Right atrium auricular region (tissue), 2 donors: Measurements from ENCODE around the gene DYRK2. TPM values are rescaled to one million over a fixed set of nuclear protein-coding genes. Genes with fewer than 3 reads are reported as not detected.

Source experiments
- DNase-seq: peaks from one replicate; pipeline ENCODE4 v3.0.0-alpha.2; 2019; ENCODE audit warnings: low spot score
- H3K27ac ChIP-seq, 2 donors: fragments of 200-600 bp; sonication (generic); 1 replicate in 1 of 2; 2 replicates in 1 of 2; pipeline ENCODE4 v1.5.1; 2016 to 2019
- H3K27me3 ChIP-seq, 2 donors: fragments of 200-600 bp; sonication (generic); one replicate each; pipeline versions ENCODE4 v1.5.1 to v1.6.0; 2017 to 2019
- H3K36me3 ChIP-seq: fragments of 200-600 bp; sonication (generic); one replicate; pipeline ENCODE4 v1.5.1; 2016
- H3K4me1 ChIP-seq, 2 donors: fragments of 200-600 bp; sonication (generic); one replicate each; pipeline versions ENCODE4 v1.5.1 to v1.6.0; 2017 to 2019
- H3K4me3 ChIP-seq, 2 donors: fragments of 200-600 bp; sonication (generic); 1 replicate in 1 of 2; 2 replicates in 1 of 2; pipeline ENCODE4 v1.5.1; 2017 to 2019; ENCODE audit warnings: mild to moderate bottlenecking in 1 of 2, moderate library complexity in 1 of 2
- H3K9me3 ChIP-seq, 2 donors: fragments of 200-600 bp; sonication (generic); one replicate each; pipeline ENCODE4 v1.5.1; 2019
- CTCF ChIP-seq, 2 donors: fragments of 200-600 bp; sonication (generic); IDR thresholded peaks; one replicate each; pipeline ENCODE4 v1.5.1; 2019; ENCODE audit warnings: antibody characterized with exemption in 2 of 2
- total RNA-seq, 2 donors: library from RNA; depleted of rRNA; stranded (reverse); fragments of >200 nt; gene quantifications; one replicate each; pipeline ENCODE4 v1.1.0, GENCODE V29; 2016

DYRK2 gene
- total RNA-seq, 2 donors from 2014 or later: 55.1 to 86.6 TPM

- DNase-seq: no peak
- Histone ChIP-seq H3K27me3 (no peaks in the 10 kb centered on the region), H3K27ac (peak overlapping the region; percentile 40 to 99), H3K36me3 (peaks cover 41% of the 10 kb centered on the region), H3K4me1 (peaks cover 0 to 97% of the 10 kb centered on the region in 2 donors), H3K4me3 (no peak overlapping the region), H3K9me3 (no peaks in the 10 kb centered on the region)
- no peak for TF ChIP-seq CTCF (IDR thresholded peaks at IDR 0.05)
These were observed 9.9 kb downstream of the DYRK2 start for GRCh38 chr12:67658486-67658885.

DNA sequence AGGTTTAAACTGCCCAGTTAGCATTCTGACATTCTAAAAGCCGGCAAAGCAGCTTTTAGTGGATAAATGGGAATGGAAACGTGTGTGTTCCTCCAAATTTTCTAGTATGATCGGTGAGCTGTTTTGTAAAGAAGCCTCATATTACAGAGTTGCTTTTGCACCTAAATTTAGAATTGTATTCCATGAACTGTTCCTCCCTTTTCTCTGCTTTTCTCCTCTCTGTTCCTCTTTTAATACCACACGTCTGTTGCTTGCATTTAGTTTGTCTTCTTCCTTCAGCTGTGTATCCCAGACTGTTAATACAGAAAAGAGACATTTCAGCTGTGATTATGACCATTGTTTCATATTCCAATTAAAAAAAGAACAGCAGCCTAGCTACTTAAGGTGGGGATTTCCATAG is 10.7 kb downstream of the DYRK2 start:
- no peaks in the 10 kb centered on the region for H3K9me3 ChIP-seq
- H3K27ac ChIP-seq: peak overlapping the region; percentile 43 to 99
- H3K4me1 ChIP-seq: peaks cover 0 to 95% of the 10 kb centered on the region in 2 donors
- no peak for TF ChIP-seq CTCF (IDR thresholded peaks at IDR 0.05)
- no peak overlapping the region for H3K4me3 ChIP-seq
- peaks cover 38% of the 10 kb centered on the region for H3K36me3 ChIP-seq
- no peaks in the 10 kb centered on the region for H3K27me3 ChIP-seq
- no peak for DNase-seq

DNA sequence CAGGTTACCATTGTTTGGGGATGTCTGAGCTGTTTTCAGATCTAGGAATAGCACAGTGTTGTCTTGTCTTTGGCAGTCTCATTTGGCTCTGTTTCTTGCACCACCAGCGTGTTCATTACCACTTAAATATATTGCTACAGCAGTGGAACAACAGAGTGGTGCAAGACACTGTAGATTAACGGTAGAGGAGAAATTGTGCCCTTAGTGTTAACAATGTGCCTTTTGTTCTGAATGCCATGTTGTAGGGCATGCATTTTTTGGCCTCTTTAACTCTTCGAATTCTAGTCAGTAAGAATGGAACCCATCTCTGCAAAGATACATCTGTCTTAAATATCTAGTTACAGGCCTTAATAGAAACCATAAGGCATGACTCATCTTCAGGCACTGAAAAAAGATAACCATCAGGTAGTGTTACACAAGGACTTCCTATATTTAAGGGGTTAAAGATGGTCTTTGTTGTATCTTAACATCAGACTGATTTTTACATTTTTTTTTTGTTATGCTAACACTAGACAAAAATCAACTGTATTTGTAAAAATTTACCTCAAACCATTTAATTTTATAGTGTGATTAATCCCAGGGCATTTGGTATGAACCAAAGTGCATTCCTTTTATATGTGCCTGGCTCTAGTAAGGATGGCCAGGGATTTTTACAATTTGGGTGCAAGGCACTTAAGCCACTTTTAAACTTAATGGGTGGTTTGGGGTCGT is 12.9 kb downstream of the DYRK2 start:
- H3K4me3 ChIP-seq: no peak overlapping the region
- peaks cover 0 to 92% of the 10 kb centered on the region in 2 donors for H3K4me1 ChIP-seq
- no peak for DNase-seq
- H3K36me3 ChIP-seq: peaks cover 38% of the 10 kb centered on the region
- no peak for TF ChIP-seq CTCF (IDR thresholded peaks at IDR 0.05)
- no peaks in the 10 kb centered on the region for H3K27me3 ChIP-seq
- H3K9me3 ChIP-seq: no peaks in the 10 kb centered on the region
- H3K27ac ChIP-seq: peak overlapping the region in 1 of 2 donors; percentile 99

- Histone ChIP-seq H3K4me3 (no peak overlapping the region), H3K27me3 (no peaks in the 10 kb centered on the region), H3K9me3 (no peaks in the 10 kb centered on the region), H3K4me1 (peaks cover 0 to 94% of the 10 kb centered on the region in 2 donors), H3K27ac (peak overlapping the region in 1 of 2 donors; percentile 44), H3K36me3 (peaks cover 25% of the 10 kb centered on the region)
- TF ChIP-seq CTCF (IDR thresholded peaks at IDR 0.05): no peak
- no peak for DNase-seq
These were observed 14.5 kb downstream of the DYRK2 start for GRCh38 chr12:67662910-67663538.

DNA sequence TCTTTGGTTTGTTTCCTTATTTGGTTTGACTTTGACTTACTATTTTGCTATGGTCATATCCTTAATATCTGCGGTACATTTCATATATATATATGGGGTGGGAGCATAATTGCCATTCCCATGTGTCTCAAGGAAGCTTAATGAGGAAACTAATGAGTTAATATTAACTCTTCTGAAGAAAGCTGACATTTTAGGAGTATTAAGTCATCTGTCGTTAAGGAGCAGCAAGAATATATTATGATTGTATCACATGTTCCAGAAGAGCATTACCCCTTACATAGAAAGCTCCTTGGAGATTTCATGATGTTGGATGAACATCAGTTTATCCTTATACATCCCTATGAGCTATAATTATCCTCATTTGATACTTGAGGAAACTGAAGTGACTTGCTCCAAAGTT is 15.6 kb downstream of the DYRK2 start:
- H3K4me1 ChIP-seq: peaks cover 0 to 84% of the 10 kb centered on the region in 2 donors
- H3K27ac ChIP-seq: no peak overlapping the region
- no peak for DNase-seq
- H3K9me3 ChIP-seq: no peaks in the 10 kb centered on the region
- no peaks in the 10 kb centered on the region for H3K27me3 ChIP-seq
- no peak overlapping the region for H3K4me3 ChIP-seq
- peaks cover 14% of the 10 kb centered on the region for H3K36me3 ChIP-seq
- no peak for TF ChIP-seq CTCF (IDR thresholded peaks at IDR 0.05)
